ENCODE data around the gene ERVFRD-1. TPM values are rescaled to one million over a fixed set of nuclear protein-coding genes. Genes with fewer than 3 reads are reported as not detected.

ERVFRD-1 gene, protein sequence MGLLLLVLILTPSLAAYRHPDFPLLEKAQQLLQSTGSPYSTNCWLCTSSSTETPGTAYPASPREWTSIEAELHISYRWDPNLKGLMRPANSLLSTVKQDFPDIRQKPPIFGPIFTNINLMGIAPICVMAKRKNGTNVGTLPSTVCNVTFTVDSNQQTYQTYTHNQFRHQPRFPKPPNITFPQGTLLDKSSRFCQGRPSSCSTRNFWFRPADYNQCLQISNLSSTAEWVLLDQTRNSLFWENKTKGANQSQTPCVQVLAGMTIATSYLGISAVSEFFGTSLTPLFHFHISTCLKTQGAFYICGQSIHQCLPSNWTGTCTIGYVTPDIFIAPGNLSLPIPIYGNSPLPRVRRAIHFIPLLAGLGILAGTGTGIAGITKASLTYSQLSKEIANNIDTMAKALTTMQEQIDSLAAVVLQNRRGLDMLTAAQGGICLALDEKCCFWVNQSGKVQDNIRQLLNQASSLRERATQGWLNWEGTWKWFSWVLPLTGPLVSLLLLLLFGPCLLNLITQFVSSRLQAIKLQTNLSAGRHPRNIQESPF
- under 1 TPM in 2 of 4 donors, not detected in 2; 0.06 to 0.11 TPM for total RNA-seq
- under 1 TPM in 1 of 3 donors, not detected in 2; 0.04 TPM for polyA plus RNA-seq
- long read RNA-seq, donor 1: 0 reads
- long read RNA-seq, donor 2, partial matches to known transcripts: 0 of 1 reads
- long read RNA-seq, donor 2, other reads (novel, unspliced or antisense): 0 of 1 reads

DNA sequence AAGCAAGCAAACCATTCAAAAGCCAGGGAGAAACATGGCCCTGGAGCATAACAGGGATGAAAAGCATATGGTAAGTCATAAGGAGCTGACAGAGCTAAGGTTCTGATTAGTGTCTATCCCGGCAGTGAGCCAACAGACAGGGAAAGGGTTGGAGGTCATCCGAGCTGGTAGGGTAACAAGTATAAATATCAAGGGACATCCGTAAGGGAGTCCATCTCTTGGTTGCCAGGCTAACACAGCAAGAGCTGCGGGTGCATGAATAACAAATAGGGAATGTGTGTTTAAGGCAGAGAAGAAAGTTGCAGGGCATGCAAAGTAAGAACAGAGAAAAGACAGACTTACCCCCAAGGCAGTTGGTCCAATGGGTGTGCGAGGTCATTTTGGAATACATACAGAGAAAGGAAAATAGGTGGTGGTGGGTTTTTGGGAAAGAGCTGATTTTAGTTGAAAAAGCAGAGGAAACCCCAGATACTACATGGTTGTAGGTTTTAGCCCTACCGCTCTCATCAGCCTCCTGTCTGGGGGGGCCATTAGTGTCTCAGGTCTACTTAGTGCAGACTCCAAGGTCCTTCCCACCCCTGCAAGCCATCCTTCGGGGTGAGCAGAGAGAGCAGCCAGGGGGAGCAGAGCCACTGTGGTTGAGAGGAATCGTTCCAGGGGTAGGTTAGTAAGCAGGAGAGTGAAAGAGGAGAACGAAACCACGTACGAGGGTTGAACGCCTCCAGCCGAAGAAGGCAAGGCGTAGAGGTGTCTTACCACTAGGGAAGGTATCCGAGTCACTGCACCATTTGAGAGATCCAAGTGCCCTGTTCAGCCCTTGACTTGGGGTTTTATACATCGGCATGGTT is at the start of gene ERVFRD-1:
ERVFRD-1 (minus strand) TSS at position 805 of the 848 bp plus-strand sequence. CDS start 6,415 bp downstream, outside the sequence.
- H3K36me3 ChIP-seq (ENCODE audit: insufficient read depth in 1 of 2, low read depth in 1 of 2): no peaks in the 10 kb centered on the region
- WGBS, 3 donors: 77 to 87% (median 77%) methylated on average over 16 of the region's 16 CpGs
- no peaks in the 10 kb centered on the region for H3K27me3 ChIP-seq (ENCODE audit: insufficient read depth in 3 of 3, low read length in 2 of 3)
- intact Hi-C loops (cut with DNase I): no loop called here
- H3K27ac ChIP-seq: no peak within 1 kb of the TSS
- no peak for TF ChIP-seq CTCF (IDR thresholded peaks at IDR 0.05)
- no peak for DNase-seq
- H3K4me1 ChIP-seq: no peaks in the 10 kb centered on the region
- no peaks in the 10 kb centered on the region for H3K9me3 ChIP-seq
- H3K4me3 ChIP-seq: peak within 1 kb of the TSS; percentile 7
- ATAC-seq: no peak

- intact Hi-C loops (cut with DNase I): no loop called here
- no peak for TF ChIP-seq CTCF (IDR thresholded peaks at IDR 0.05)
Measured at GRCh38 chr6:11160199-11160598, 48.7 kb upstream of the ERVFRD-1 start.

DNA sequence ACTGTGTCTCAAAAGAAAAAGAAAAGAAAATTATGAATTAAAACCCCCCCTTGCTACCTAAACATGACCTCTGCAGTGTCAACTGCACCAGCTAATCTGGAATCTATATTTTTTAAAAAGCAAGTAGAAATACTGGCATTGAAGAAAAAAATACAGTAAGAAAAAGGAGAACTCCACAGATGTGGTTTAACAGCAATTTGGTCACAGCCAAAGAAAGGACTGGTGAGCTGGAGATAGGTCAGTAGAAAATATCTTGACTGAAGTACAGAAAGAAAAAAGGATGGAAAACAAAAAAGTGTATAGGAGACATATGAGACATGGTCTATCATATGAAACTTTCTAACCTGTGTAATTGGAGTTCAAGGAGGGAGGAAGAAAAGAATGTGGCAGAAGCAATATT is 44.1 kb upstream of the ERVFRD-1 start:
- DNase-seq: no peak
- Histone ChIP-seq H3K36me3 (ENCODE audit: insufficient read depth in 1 of 2, low read depth in 1 of 2) (no peaks in the 10 kb centered on the region), H3K4me3 (no peak overlapping the region), H3K27ac (no peak overlapping the region), H3K4me1 (no peaks in the 10 kb centered on the region), H3K27me3 (ENCODE audit: insufficient read depth in 3 of 3, low read length in 2 of 3) (no peaks in the 10 kb centered on the region), H3K9me3 (no peaks in the 10 kb centered on the region)
- intact Hi-C loops (cut with DNase I): no loop called here
- no peak for ATAC-seq
- no peak for TF ChIP-seq CTCF (IDR thresholded peaks at IDR 0.05)

More at GRCh38 chr6:11160199-11160598, 48.7 kb upstream of the ERVFRD-1 start:
- no peak overlapping the region for H3K4me3 ChIP-seq
- DNase-seq: no peak
- no peaks in the 10 kb centered on the region for H3K36me3 ChIP-seq (ENCODE audit: insufficient read depth in 1 of 2, low read depth in 1 of 2)
- ATAC-seq: no peak
- H3K27me3 ChIP-seq (ENCODE audit: insufficient read depth in 3 of 3, low read length in 2 of 3): no peaks in the 10 kb centered on the region
- H3K27ac ChIP-seq: no peak overlapping the region
- 65 to 74% (median 68%) methylated on average over 1 of the region's 1 CpG for WGBS, 3 donors
- H3K9me3 ChIP-seq: no peaks in the 10 kb centered on the region
- no peaks in the 10 kb centered on the region for H3K4me1 ChIP-seq

DNA sequence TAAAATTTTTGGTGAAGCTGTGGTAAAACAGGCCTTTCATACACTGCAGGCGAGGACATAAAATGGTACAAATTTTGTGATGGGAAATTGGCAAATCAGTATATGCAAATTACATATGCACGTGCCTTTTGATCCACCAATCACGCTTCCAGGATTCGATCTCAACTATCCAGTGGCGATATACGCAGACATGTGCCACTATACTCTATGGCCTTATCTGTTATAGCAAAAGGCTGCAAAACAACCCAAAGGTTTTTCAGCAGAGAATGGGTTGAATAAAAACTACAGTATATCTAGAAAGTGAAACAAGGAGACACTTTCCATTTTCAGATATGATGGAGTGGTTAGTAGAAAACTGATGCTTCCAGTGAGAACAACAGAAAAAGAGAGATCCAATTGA is 41.9 kb upstream of the ERVFRD-1 start:
- intact Hi-C loops (cut with DNase I): no loop called here
- no peak for TF ChIP-seq CTCF (IDR thresholded peaks at IDR 0.05)
- H3K4me3 ChIP-seq: no peak overlapping the region
- ATAC-seq: no peak
- H3K36me3 ChIP-seq (ENCODE audit: insufficient read depth in 1 of 2, low read depth in 1 of 2): no peaks in the 10 kb centered on the region
- DNase-seq: no peak
- WGBS, 3 donors: 97 to 99% (median 97%) methylated on average over 6 of the region's 6 CpGs
- H3K9me3 ChIP-seq: no peaks in the 10 kb centered on the region
- no peaks in the 10 kb centered on the region for H3K27me3 ChIP-seq (ENCODE audit: insufficient read depth in 3 of 3, low read length in 2 of 3)
- H3K27ac ChIP-seq: no peak overlapping the region
- H3K4me1 ChIP-seq: no peaks in the 10 kb centered on the region

Data from psoas muscle (tissue), 8 donors.